MM.1S (cell line): Measurements from ENCODE around the gene SPATA18.

ENCODE experiments used
- EZH2 ChIP-seq: fragments of 300-600 bp; sonication (generic); optimal IDR thresholded peaks from 2 replicates; pipeline ENCODE3; 2017; ENCODE audit warnings: low read depth, mild to moderate bottlenecking, antibody characterized with exemption, low read length, mixed read lengths
- TF ChIP-seq, protein P1 (sequence below): fragments of 300-600 bp; sonication (generic); IDR thresholded peaks from 2 replicates; pipeline ENCODE4 v1.5.1; 2016; ENCODE audit warnings: antibody characterized with exemption, low read length, mixed read lengths

DNA sequence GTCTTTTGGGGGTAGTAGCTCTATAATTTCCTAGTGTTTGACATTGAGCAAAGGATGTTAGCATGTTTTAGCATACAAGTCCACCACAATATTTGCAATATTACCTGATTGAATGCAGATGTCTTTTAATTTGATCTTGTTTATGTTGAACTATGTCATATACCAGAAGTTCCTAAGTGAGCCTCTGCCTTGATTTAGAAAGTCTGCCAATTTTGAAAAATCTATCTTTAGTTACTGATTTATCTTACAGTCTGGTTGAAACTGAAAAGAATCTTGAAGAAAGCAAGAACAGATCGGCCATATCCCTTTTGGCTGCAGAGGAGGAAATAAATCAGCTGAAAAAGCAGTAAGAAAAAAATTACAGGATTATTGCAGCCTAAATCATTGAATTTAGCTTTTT lies 18.5 kb downstream of the SPATA18 start:
- no peak for TF ChIP-seq EZH2
- TF ChIP-seq, protein P1, sequence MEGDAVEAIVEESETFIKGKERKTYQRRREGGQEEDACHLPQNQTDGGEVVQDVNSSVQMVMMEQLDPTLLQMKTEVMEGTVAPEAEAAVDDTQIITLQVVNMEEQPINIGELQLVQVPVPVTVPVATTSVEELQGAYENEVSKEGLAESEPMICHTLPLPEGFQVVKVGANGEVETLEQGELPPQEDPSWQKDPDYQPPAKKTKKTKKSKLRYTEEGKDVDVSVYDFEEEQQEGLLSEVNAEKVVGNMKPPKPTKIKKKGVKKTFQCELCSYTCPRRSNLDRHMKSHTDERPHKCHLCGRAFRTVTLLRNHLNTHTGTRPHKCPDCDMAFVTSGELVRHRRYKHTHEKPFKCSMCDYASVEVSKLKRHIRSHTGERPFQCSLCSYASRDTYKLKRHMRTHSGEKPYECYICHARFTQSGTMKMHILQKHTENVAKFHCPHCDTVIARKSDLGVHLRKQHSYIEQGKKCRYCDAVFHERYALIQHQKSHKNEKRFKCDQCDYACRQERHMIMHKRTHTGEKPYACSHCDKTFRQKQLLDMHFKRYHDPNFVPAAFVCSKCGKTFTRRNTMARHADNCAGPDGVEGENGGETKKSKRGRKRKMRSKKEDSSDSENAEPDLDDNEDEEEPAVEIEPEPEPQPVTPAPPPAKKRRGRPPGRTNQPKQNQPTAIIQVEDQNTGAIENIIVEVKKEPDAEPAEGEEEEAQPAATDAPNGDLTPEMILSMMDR: no peak
